NCI-H1417 (cell line): ENCODE results near the gene GPR15LG.

Experiments
- DNase-seq, 3 experiments: peaks; one replicate each; lab custom pipeline; 2025; lab: John Stamatoyannopoulos, UW

GPR15LG gene

DNA sequence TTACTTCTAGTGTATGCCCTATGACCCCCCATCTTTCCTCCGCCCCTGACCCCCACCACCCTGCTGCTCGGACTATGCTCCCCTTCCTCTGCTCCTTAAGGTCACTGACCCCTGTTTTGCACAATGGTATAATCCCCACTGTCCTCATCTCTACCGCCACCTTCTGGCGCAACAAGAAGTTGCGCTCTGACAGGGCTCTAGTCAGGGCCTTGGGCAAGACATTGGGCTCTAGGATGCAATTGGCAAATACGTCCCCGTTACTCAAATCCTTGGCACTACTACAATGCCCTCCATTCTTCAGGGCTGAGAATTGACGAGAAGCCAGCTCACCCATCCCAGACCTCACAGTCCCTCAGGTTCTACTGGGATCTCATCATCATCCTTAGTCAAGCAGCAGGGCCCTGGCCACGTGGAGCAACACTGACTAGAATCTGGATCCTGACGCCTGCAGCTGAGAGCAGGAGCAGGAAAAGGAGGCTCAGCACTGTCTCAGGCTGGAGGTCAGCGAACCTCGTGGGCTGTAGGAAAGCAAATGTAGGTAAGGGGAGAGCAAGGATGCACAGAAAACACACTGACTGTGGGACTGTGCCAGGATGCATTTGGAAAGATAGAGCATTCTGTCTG, 41.1 kb downstream of the GPR15LG start:
- peak in 2 of 3 experiments; percentile 2 to 5 for DNase-seq

DNA sequence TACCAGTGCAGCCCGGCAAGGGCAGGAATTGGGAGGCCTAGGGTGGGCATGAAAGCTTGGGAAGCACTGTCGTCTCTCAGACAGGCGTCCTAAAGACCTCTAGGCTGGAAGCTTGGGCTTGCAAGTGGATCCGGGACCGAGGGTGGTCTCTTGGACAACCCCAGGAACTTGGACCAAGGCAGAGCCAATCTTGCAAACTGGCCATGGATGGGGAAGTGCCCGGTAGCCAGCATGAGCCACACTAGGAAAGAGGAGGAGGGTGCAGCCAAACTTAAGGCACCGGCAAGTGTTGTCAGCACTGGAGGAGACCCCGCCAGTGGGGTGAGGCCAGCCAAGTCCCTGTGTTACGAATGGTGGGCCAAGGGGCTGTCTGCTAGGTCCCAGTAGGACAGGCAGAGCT, 43.2 kb downstream of the GPR15LG start:
- DNase-seq, result no peak

GRCh38 chr10:84217746-84218145, 44.1 kb downstream of the GPR15LG start:
- no peak for DNase-seq

- DNase-seq, result no peak
Measured at GRCh38 chr10:84221916-84222315, 48.3 kb downstream of the GPR15LG start.

GRCh38 chr10:84224411-84225028, 50.9 kb downstream of the GPR15LG start:
- no peak for DNase-seq

- no peak for DNase-seq
Measured at GRCh38 chr10:84225427-84226173, 52.0 kb downstream of the GPR15LG start, which contains the start of gene LRIT2. Gene LRIT2, minus strand, starts transcription at chr10:84225544. Its CDS starts 24 bp downstream, at chr10:84225520.

GRCh38 chr10:84226616-84227015, 53.0 kb downstream of the GPR15LG start:
- no peak for DNase-seq

DNA sequence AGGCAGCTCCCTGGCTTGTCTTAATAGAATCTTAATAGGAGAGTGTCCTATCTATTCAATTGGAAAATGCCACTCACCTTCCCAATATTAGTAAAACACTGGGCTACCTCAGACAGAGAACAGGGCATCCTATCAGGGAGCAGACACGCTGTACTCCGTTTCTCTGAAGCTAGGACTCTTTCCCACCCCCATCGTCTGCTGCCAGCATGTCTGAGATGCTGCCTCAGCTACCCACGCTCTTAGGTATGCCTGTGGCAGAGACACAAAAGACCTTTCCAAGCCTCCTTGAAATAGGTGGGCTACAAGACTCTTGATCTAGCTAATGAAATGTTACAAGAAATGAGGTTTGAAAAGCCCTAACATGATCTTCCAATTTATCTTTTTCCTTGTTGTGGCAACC, 54.2 kb downstream of the GPR15LG start:
- DNase-seq, result no peak

DNA sequence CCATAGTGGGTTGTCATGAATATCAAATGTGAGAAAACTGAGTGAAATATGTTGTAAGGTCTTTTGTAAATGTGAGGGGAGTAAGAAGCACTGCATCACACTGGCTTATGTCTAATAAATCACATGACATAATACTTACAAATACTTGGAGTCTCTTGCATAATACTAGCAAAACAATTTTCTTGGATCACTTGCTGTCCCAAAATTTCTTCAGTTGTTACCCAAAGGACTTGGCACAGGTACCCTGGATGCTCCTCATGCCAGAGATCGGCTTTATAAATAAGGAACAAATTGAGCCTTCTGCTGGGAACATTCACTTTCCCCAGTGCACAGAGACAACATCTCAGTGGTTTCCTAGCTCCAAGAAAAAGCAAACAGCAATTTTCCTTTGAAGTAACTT, 56.8 kb downstream of the GPR15LG start:
- no peak for DNase-seq

DNA sequence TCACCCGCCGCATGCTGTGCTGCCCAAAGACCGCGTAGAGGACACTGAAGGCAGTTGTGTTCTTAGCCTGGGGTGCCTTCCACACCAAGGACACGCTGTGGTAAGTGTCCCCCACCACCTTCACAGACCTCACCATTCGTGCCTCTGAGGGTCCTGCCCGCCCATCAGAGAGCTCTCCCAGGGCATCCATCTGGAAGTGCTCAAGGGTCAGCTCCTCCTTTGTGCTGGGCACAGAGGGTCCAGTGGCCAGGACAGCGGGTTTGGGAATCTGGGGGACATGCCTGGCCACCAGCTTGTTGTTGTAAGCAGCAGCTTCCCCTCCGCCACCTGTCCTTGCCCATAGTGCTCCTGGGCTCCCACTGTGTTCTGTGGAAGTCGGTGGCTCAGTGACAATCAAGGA, 58.8 kb downstream of the GPR15LG start:
- no peak for DNase-seq

DNA sequence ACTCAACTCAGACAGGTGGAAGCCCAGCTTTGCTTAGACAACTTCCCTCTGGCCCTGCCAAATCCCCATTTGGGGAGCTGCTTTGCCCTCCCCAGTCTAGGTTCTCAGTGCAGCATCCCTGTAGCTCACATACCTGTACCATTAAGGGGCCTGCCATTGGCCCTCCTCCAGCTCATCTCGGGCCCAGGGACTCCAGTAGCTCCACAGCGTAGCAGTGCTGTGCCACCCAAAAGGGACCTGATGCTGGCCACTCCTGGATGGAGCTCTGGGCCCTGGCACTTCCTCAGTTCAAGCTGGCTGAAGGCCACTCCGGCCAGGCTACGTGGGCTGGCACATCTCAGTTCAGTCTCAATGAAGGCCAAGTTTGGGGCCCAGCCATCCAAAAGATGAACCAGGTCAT, 60.3 kb downstream of the GPR15LG start:
- no peak for DNase-seq

- no peak for DNase-seq
Measured at GRCh38 chr10:84234479-84234878, 60.9 kb downstream of the GPR15LG start.
